Keratinocyte (primary cell): Measurements from ENCODE around the gene PLD1.

ENCODE experiments used
- EZH2 ChIP-seq: IDR thresholded peaks from one replicate; pipeline ENCODE4 v1.6.1; 2012; ENCODE audit warnings: inconsistent platforms, mild to moderate bottlenecking, low read length, moderate library complexity
- TF ChIP-seq, protein P1 (sequence below), 3 experiments: IDR thresholded peaks in 1 of 3; conservative IDR thresholded peaks in 1 of 3; optimal IDR thresholded peaks in 1 of 3; 2 replicates in 2 of 3; 3 replicates in 1 of 3; pipeline versions ENCODE3 to v1.5.1; 2011; ENCODE audit warnings: low read length in 3 of 3, mild to moderate bottlenecking in 3 of 3, moderate library complexity in 2 of 3, control low read depth in 1 of 3, inconsistent platforms in 1 of 3; ENCODE audit not compliant: insufficient read depth in 2 of 3; ENCODE audit errors: extremely low read depth in 1 of 3

- TF ChIP-seq, protein P1, sequence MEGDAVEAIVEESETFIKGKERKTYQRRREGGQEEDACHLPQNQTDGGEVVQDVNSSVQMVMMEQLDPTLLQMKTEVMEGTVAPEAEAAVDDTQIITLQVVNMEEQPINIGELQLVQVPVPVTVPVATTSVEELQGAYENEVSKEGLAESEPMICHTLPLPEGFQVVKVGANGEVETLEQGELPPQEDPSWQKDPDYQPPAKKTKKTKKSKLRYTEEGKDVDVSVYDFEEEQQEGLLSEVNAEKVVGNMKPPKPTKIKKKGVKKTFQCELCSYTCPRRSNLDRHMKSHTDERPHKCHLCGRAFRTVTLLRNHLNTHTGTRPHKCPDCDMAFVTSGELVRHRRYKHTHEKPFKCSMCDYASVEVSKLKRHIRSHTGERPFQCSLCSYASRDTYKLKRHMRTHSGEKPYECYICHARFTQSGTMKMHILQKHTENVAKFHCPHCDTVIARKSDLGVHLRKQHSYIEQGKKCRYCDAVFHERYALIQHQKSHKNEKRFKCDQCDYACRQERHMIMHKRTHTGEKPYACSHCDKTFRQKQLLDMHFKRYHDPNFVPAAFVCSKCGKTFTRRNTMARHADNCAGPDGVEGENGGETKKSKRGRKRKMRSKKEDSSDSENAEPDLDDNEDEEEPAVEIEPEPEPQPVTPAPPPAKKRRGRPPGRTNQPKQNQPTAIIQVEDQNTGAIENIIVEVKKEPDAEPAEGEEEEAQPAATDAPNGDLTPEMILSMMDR (optimal IDR thresholded peaks at IDR 0.05 in 1 of 3, IDR thresholded peaks at IDR 0.05 in 1 of 3, conservative IDR thresholded peaks at IDR 0.05 in 1 of 3; ENCODE audit: extremely low read depth in 1 of 3, insufficient read depth in 2 of 3, low read length in 3 of 3): no peak
- no peak for TF ChIP-seq EZH2
These were observed 1.6 kb upstream of the PLD1 start for GRCh38 chr3:171811913-171812335.
